ENCODE measurements around the gene C5orf15. TPM values are rescaled to one million over a fixed set of nuclear protein-coding genes. Genes with fewer than 3 reads are reported as not detected.
A peak's percentile ranks its signal among the peaks of the same experiment; 100 is the strongest.

C5orf15 gene
- total RNA-seq, 4 donors from 2014 or later: 53.7 to 76.3 (median 71.4) TPM

DNA sequence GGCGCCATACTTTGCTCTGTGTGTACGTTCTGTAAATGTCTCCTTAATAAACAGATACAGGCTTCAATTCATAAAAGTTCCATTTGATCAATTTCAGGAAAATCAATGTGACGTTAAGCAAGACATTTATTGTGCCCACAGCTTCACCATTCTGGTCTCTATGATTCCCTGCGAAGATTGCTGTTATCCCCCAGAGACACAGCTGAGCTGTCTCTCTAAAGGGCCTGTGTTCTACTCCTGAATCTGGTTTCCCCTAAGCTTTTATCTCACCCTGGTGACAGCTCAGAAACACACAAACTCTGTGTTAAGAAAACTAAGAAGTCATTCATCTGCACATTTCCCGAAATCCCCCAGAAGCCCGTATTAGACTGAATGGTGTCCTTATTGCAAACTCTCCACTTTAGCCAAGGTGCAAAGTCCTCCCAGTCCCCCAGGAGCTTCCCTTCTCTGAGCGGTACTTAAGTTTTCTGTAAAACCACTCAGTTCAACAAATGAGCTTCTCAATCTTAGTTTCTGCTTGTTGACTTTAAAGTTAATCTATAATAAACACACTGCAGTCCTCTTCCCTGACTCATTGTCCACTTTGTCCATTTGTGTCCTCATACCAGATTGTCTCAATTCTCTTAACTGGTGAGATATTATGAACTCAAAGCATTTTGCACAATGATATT, 1.4 kb upstream of the C5orf15 start:
- Histone ChIP-seq H3K27me3 (no peaks in the 10 kb centered on the region), H3K27ac (peak overlapping the region in 1 of 3 donors; percentile 72), H3K4me1 (peaks cover 8 to 12% of the 10 kb centered on the region in 2 donors), H3K9me3 (no peaks in the 10 kb centered on the region), H3K4me3 (replicated peaks in 1 of 3) (no peak overlapping the region), H3K36me3 (peaks cover 20% of the 10 kb centered on the region in 2 donors)
- intact Hi-C loops (cut with DNase I): no loop called here
- WGBS, 2 donors: 71 to 85% methylated on average over 7 of the region's 7 CpGs
- DNase-seq: no peak
- TF ChIP-seq POLR2A (IDR thresholded peaks at IDR 0.05): no peak
- TF ChIP-seq, protein P1, sequence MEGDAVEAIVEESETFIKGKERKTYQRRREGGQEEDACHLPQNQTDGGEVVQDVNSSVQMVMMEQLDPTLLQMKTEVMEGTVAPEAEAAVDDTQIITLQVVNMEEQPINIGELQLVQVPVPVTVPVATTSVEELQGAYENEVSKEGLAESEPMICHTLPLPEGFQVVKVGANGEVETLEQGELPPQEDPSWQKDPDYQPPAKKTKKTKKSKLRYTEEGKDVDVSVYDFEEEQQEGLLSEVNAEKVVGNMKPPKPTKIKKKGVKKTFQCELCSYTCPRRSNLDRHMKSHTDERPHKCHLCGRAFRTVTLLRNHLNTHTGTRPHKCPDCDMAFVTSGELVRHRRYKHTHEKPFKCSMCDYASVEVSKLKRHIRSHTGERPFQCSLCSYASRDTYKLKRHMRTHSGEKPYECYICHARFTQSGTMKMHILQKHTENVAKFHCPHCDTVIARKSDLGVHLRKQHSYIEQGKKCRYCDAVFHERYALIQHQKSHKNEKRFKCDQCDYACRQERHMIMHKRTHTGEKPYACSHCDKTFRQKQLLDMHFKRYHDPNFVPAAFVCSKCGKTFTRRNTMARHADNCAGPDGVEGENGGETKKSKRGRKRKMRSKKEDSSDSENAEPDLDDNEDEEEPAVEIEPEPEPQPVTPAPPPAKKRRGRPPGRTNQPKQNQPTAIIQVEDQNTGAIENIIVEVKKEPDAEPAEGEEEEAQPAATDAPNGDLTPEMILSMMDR (IDR thresholded peaks at IDR 0.05): no peak

DNA sequence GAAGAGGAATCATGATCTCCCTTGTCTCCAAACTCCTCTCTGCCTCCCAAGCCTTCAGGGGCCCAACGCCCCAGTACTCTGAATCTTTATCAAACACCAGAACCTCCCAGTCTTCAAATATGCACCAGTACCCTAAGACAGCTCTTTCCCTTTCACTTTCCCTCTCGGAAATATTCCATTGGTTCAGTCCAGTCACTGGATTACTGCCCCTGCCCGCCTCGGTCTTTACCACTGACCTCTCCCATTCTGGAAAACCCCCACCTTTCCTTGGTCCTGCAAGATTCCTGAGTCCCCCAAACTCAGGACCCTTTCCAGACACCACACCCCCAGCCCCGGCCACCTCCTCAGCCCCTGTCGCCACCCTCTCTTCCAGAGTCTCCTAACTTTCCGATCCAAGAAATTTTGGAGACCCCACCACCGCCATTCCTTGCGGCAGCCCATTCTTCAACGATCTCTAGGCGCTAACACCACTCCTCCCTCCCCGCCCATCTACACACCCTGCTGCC, 674 bp downstream of the C5orf15 start:
- no peaks in the 10 kb centered on the region for H3K9me3 ChIP-seq
- WGBS, 2 donors: 3 to 5% methylated on average over 12 of the region's 12 CpGs
- H3K4me3 ChIP-seq (replicated peaks in 1 of 3): peak overlapping the region; percentile 19 to 86 (median 79)
- peaks cover 8 to 17% of the 10 kb centered on the region in 2 donors for H3K4me1 ChIP-seq
- peak; percentile 16 to 24 for DNase-seq
- H3K36me3 ChIP-seq: peaks cover under 1 to 1% of the 10 kb centered on the region in 2 donors
- H3K27me3 ChIP-seq: no peaks in the 10 kb centered on the region
- H3K27ac ChIP-seq: peak overlapping the region; percentile 43 to 92 (median 72)
- intact Hi-C loops (cut with DNase I): no loop called here
- TF ChIP-seq, protein P1 (IDR thresholded peaks at IDR 0.05): no peak
- TF ChIP-seq POLR2A (IDR thresholded peaks at IDR 0.05): no peak

DNA sequence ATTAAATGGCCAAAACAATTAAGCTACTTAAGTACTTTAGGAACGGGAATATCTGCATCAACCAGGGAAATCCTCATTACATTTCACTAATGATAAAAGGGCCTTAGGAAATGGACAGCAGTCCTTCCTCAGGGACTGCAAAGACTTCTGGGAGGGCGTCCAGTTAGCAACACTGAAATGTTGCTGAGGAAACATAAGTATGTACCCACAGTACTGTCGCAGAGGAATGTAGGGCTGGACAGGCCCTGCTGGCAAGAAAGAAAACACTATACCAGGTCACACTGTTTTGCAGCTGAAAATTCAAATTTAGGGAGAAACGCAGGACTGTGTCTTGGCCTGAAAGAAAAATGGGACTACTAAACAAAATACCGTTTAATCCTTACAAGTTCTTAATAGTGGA, 1.3 kb downstream of the C5orf15 start:
- no peak overlapping the region for H3K4me3 ChIP-seq (replicated peaks in 1 of 3)
- H3K27ac ChIP-seq: peak overlapping the region in 1 of 3 donors; percentile 72
- no peak for TF ChIP-seq POLR2A (IDR thresholded peaks at IDR 0.05)
- TF ChIP-seq, protein P1 (IDR thresholded peaks at IDR 0.05): no peak
- no peaks in the 10 kb centered on the region for H3K36me3 ChIP-seq
- WGBS, 2 donors: 60 to 70% methylated on average over 5 of the region's 5 CpGs
- peaks cover 8 to 22% of the 10 kb centered on the region in 2 donors for H3K4me1 ChIP-seq
- intact Hi-C loops (cut with DNase I): no loop called here
- no peaks in the 10 kb centered on the region for H3K9me3 ChIP-seq
- no peak for DNase-seq
- H3K27me3 ChIP-seq: no peaks in the 10 kb centered on the region

DNA sequence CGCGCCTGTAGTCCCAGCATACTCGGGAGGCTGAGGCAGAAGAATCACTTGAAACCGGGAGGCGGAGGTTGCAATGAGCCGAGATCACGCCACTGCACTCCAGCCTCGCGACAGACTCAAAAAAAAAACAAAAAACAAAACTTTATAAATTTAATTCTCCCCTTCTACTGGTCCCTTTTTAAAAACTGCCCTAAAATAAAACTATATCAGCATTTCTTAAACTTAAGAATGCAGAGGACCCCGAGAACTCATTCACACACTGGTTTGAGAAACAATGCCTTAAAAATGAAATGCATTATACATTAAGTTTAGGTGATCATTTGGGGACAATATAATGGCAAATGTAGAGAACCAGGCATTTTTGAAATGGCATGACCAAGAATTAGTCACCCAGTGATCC, 2.3 kb downstream of the C5orf15 start:
- no peaks in the 10 kb centered on the region for H3K36me3 ChIP-seq
- H3K4me1 ChIP-seq: peaks cover 8 to 22% of the 10 kb centered on the region in 2 donors
- no peak overlapping the region for H3K4me3 ChIP-seq (replicated peaks in 1 of 3)
- H3K27ac ChIP-seq: no peak overlapping the region
- TF ChIP-seq, protein P1 (IDR thresholded peaks at IDR 0.05): no peak
- no peak for TF ChIP-seq POLR2A (IDR thresholded peaks at IDR 0.05)
- H3K27me3 ChIP-seq: no peaks in the 10 kb centered on the region
- 92 to 94% methylated on average over 10 of the region's 10 CpGs for WGBS, 2 donors
- no peaks in the 10 kb centered on the region for H3K9me3 ChIP-seq
- DNase-seq: no peak
- intact Hi-C loops (cut with DNase I): no loop called here

DNA sequence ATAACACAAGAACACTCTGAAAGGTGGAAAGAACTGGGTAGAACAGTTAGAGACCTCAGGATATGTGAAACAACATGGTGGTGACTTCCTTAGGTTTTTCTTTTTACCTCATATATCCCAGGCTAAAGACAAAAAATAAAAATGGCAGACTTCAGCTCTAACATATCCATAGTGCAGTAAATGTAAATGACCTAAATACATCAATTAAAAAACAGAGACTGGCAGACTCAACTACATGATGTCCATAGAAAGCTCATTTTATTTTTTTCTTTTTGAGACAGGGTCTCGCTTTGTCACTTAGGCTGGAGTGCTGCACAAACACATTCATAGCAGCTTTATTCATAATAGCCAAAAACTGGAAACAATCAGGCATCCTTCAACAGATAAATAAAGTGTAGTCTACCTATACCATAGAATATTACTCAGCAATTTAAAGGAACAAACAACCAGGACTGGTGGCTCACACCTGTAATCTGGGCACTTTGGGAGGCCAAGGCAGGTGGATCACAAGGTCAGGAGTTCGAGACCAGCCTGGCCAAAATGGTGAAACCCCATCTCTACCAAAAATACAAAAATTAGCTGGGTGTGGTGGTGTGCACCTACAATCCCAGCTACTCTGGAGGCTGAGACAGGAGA, 4.8 kb downstream of the C5orf15 start:
- no peak for TF ChIP-seq POLR2A (IDR thresholded peaks at IDR 0.05)
- TF ChIP-seq, protein P1 (IDR thresholded peaks at IDR 0.05): no peak
- WGBS, 2 donors: 93 to 98% methylated on average over 2 of the region's 2 CpGs
- H3K27ac ChIP-seq: no peak overlapping the region
- intact Hi-C loops (cut with DNase I): no loop called here
- no peak for DNase-seq
- peaks cover 3 to 18% of the 10 kb centered on the region in 2 donors for H3K4me1 ChIP-seq
- no peaks in the 10 kb centered on the region for H3K9me3 ChIP-seq
- H3K27me3 ChIP-seq: no peaks in the 10 kb centered on the region
- no peak overlapping the region for H3K4me3 ChIP-seq (replicated peaks in 1 of 3)
- H3K36me3 ChIP-seq: no peaks in the 10 kb centered on the region

All from thyroid gland (tissue), 4 donors.